Neural progenitor cell (in vitro differentiated cells): ENCODE results near the gene RIBC1.

ENCODE experiments used
- EZH2 ChIP-seq: fragments of 200-600 bp; sonication (generic); IDR thresholded peaks from 2 replicates; pipeline ENCODE4 v1.6.1; 2017; ENCODE audit warnings: antibody characterized with exemption, mild to moderate bottlenecking, moderate library complexity
- EZH2phosphoT487 ChIP-seq: fragments of 200-600 bp; sonication (generic); IDR thresholded peaks from 2 replicates; pipeline ENCODE4 v1.6.1; 2017; ENCODE audit warnings: antibody characterized with exemption
- TF ChIP-seq, protein P1 (sequence below): fragments of 200-600 bp; sonication (generic); IDR thresholded peaks from 2 replicates; pipeline ENCODE4 v1.5.1; 2017; ENCODE audit warnings: antibody characterized with exemption, mild to moderate bottlenecking

DNA sequence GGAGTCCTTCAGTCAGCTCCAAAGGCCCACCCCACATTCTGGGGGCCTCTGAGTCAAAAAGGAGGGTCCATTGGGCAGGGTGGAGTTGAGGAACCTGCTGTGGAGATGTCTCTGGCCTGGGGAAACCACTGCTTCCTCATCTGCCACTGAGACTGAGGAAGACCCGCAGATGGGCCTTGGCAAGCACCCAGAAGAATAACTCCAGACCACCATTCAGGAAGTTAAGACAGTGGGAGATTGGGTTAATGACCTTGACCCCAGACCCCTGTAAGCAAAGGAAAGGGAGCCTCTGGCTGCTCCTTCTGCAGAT, 19.6 kb downstream of the RIBC1 start:
- TF ChIP-seq, protein P1, sequence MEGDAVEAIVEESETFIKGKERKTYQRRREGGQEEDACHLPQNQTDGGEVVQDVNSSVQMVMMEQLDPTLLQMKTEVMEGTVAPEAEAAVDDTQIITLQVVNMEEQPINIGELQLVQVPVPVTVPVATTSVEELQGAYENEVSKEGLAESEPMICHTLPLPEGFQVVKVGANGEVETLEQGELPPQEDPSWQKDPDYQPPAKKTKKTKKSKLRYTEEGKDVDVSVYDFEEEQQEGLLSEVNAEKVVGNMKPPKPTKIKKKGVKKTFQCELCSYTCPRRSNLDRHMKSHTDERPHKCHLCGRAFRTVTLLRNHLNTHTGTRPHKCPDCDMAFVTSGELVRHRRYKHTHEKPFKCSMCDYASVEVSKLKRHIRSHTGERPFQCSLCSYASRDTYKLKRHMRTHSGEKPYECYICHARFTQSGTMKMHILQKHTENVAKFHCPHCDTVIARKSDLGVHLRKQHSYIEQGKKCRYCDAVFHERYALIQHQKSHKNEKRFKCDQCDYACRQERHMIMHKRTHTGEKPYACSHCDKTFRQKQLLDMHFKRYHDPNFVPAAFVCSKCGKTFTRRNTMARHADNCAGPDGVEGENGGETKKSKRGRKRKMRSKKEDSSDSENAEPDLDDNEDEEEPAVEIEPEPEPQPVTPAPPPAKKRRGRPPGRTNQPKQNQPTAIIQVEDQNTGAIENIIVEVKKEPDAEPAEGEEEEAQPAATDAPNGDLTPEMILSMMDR, result no peak
- TF ChIP-seq EZH2, result no peak
- no peak for TF ChIP-seq EZH2phosphoT487
